Neutrophil (primary cell): ENCODE results near the gene TRIP4.
"Not testable (repeated sequence)": the region's sequence is repeated elsewhere in the genome, so short reads cannot be mapped to it uniquely, and the experiment has no call there.

Experiments used
- H3K27ac ChIP-seq: fragments of 200-600 bp; sonication (generic); 2 replicates; pipeline ENCODE4 v1.5.1; 2016; ENCODE audit warnings: mild to moderate bottlenecking, moderate library complexity
- H3K27me3 ChIP-seq: fragments of 200-600 bp; sonication (generic); 2 replicates; pipeline ENCODE4 v1.6.0; 2016; ENCODE audit warnings: mild to moderate bottlenecking
- H3K36me3 ChIP-seq: fragments of 200-600 bp; sonication (generic); 2 replicates; pipeline ENCODE4 v1.5.1; 2017
- H3K4me1 ChIP-seq, 2 experiments: fragments of 200-600 bp in 1 of 2; sonication (generic) in 1 of 2; 1 replicate in 1 of 2; 2 replicates in 1 of 2; pipeline versions ENCODE4 v1.5.1 to v1.6.1; 2013 to 2016; ENCODE audit warnings: low read depth in 1 of 2, low read length in 1 of 2, mild to moderate bottlenecking in 1 of 2, moderate library complexity in 1 of 2; ENCODE audit not compliant: control insufficient read depth in 1 of 2, insufficient read depth in 1 of 2
- H3K4me3 ChIP-seq, 2 experiments: fragments of 200-600 bp in 1 of 2; sonication (generic) in 1 of 2; 1 replicate in 1 of 2; 2 replicates in 1 of 2; pipeline ENCODE4 v1.5.1; 2013 to 2016; ENCODE audit warnings: low read depth in 1 of 2, low read length in 1 of 2, mild to moderate bottlenecking in 1 of 2, moderate library complexity in 1 of 2
- H3K9me3 ChIP-seq: fragments of 200-600 bp; sonication (generic); 2 replicates; pipeline ENCODE4 v1.5.1; 2016
- TF ChIP-seq, protein P1 (sequence below): fragments of 200-600 bp; sonication (generic); IDR thresholded peaks from 2 replicates; pipeline ENCODE4 v1.5.1; 2016; ENCODE audit warnings: antibody characterized with exemption

The TRIP4 gene

DNA sequence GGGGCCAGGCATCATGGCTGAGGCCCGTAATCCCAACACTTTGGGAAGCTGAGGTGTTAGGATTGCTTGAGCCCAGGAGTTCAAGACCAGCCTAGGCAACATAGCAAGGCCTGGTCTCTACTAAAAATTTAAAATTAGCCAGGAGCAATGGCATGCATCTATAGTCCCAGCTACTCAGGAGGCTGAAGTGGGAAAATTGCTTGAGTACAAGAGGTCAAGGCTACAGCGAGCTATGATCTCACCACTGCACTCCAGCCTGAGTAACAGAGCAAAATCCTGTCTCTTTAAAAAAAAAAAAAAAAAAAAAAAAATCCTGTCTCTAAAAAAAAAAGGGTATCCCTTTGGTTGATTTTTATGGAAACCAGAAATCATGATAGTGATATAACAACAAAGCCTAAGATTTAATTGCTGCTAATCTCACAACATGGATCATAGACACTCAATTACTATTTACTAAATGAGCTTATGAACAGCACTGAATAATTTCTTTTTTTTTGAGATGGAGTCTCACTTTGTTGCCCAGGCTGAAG, 18.5 kb upstream of the TRIP4 start:
- H3K9me3 ChIP-seq = no peaks in the 10 kb centered on the region
- no peak overlapping the region for H3K4me3 ChIP-seq
- TF ChIP-seq, protein P1, sequence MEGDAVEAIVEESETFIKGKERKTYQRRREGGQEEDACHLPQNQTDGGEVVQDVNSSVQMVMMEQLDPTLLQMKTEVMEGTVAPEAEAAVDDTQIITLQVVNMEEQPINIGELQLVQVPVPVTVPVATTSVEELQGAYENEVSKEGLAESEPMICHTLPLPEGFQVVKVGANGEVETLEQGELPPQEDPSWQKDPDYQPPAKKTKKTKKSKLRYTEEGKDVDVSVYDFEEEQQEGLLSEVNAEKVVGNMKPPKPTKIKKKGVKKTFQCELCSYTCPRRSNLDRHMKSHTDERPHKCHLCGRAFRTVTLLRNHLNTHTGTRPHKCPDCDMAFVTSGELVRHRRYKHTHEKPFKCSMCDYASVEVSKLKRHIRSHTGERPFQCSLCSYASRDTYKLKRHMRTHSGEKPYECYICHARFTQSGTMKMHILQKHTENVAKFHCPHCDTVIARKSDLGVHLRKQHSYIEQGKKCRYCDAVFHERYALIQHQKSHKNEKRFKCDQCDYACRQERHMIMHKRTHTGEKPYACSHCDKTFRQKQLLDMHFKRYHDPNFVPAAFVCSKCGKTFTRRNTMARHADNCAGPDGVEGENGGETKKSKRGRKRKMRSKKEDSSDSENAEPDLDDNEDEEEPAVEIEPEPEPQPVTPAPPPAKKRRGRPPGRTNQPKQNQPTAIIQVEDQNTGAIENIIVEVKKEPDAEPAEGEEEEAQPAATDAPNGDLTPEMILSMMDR = no peak
- H3K36me3 ChIP-seq = no peaks in the 10 kb centered on the region
- no peak overlapping the region for H3K27ac ChIP-seq
- peaks cover 4 to 8% of the 10 kb centered on the region in 2 experiments for H3K4me1 ChIP-seq
- no peaks in the 10 kb centered on the region for H3K27me3 ChIP-seq

DNA sequence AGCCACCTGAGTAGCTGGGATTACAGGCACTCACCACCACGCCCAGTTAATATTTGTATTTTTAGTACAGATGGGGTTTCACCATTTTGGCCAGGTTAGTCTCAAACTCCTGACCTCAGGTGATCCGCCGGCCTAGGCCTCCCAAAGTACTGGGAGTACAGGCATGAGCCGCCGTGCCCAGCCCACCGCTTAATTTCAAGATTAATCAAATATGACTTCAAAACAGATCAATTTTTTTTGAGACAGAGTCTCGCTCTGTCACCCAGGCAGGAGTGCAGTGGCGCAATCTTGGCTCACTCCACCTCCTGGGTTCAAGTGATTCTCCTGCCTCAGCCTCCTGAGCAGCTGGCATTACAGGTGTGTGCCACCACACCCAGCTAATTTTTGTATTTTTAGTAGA, 16.3 kb upstream of the TRIP4 start:
- not testable (repeated sequence) for H3K36me3 ChIP-seq, H3K27me3 ChIP-seq, H3K27ac ChIP-seq, H3K4me1 ChIP-seq, H3K9me3 ChIP-seq, H3K4me3 ChIP-seq

DNA sequence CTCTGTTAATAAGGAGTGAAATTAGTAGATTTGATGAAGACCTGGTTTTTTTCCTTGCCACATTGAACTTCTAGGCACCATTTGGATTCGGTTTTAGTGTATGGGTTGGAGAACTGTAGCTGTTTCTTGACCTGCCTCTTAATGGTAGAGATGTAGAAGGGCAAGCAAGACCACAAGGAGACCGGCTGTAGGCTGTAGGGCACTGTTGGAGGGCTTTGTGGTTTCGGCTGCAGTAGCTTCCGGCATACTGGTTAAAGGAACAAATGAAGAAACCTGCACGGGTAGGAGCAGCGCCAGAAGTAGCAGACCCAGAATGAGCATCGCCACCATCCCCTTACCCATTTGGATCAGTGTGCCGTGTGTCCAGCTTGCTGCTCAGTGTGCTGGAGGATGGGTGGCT, 14.3 kb upstream of the TRIP4 start:
- TF ChIP-seq, protein P1 = no peak
- H3K4me3 ChIP-seq = peak overlapping the region; percentile 19 to 23

DNA sequence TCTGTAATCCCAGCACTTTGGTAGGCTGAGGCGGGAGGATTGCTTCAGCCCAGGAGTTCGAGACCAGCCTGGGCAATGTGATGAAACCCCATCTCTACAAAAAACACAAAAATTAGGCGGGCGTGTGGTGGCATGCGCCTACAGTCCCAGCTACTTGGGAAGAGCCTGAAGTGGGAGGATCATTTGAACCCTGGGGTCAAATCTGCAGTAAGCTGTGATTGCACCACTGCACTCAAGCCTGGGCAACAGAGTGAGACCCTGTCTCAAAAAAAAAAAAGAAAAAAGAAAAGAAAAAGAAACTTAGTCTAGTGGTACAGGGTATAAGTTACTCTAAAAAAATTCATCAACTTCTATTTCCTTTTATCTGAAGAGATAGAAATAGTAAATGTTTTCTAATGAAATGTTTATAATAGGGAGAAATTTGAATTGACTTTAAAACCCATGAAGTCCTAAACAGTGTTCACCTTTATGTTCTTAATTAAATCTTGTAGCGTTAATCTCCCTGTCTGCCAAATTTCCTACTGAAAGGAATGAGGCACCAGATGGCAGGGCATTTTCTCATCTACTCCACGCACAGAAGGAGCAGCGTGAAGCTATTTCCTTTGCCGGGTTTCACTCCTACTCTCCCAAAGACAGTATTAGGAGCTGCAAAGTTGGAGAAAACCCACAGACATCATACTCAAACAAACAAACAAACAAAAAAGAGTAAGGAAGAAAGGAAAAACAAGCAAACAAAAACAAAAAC, 8.2 kb upstream of the TRIP4 start:
- Histone ChIP-seq H3K36me3 (no peaks in the 10 kb centered on the region), H3K4me1 (peaks cover 9 to 13% of the 10 kb centered on the region in 2 experiments), H3K9me3 (no peaks in the 10 kb centered on the region), H3K27me3 (no peaks in the 10 kb centered on the region), H3K27ac (no peak overlapping the region), H3K4me3 (no peak overlapping the region)
- TF ChIP-seq, protein P1 = no peak

More for the DNA sequence above, 14.3 kb upstream of the TRIP4 start:
- no peaks in the 10 kb centered on the region for H3K36me3 ChIP-seq
- H3K27me3 ChIP-seq = no peaks in the 10 kb centered on the region
- peak overlapping the region; percentile 47 for H3K27ac ChIP-seq
- H3K9me3 ChIP-seq = no peaks in the 10 kb centered on the region
- peaks cover 4 to 8% of the 10 kb centered on the region in 2 experiments for H3K4me1 ChIP-seq

DNA sequence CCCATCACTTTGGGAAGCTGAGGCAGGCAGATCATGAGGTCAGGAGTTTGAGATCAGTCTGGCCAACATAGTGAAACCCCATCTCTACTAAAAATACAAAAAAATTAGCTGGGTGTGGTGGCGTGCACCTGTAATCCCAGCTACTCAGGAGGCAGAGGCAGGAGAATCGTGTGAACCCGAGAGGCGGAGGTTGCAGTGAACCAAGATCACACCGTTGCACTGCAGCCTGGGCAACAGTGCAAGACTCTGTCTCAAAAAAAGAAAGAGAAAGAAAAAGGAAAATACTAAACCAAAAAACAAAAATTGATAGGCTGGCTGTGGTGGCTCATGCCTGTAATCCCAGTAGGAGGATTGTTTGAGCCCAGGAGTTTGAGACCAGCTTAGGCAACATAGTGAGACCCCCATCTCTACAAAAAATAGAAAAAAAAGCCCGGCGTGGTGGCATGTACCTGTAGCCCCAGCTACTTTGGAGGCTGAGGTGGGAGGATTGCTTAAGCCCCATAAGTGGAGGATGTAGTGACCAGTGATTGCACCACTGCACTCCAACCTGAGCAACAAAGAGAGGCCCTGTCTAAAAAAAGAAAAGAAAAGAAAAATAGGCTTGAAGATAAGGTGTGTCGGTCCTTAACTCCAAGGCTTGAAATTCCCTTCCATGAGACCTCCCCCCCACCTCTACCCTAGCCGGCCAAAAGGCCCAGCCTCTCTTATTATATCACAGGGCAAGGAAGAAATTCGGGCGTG, 7.3 kb upstream of the TRIP4 start:
- Histone ChIP-seq H3K4me3 (peak overlapping the region; percentile 68 to 78), H3K27ac (peak overlapping the region; percentile 66)

DNA sequence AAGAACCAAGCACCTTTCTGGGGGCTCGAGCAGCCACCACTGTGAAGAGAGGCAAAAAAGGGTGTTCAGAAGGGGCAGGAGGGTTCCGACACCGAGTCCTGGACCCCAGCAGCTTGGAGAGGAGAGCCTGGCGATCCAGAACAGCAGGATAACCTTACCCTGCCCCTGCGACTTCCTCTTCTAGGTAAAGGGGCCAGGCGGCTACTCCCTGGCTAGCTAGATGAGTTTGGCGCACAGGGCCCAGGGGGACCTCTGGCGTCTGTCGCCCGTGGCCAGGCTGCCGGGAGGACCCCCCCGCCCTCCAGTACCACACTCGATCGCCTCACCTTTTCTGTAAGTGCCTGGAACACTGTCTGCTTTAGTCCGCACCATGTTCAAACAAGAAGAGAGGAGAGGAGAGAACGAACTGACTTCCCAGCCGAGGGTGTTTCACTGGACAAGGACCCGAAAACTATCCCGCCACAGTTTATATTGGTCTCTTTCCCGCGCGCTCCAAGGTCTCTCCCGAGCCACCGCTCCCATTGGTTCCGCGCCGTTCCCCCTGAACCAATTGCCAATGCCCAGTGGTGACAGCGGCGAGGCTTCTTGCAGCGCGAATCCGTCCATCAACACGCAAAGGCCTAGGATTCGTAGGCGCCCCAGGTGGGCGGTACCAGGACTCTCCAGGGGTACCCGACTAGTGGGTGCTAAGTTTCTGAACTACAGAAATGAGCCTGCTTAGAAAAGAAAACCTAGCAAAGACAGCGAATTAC, 6.5 kb upstream of the TRIP4 start, which contains the start of gene PCLAF:
Gene PCLAF (minus strand): TSS at position 442 of the 752 bp plus-strand sequence. CDS start 70 bp downstream, at position 372.
- Histone ChIP-seq H3K4me1 (peaks cover 9 to 13% of the 10 kb centered on the region in 2 experiments), H3K36me3 (no peaks in the 10 kb centered on the region), H3K27ac (peak within 1 kb of the TSS; percentile 66), H3K9me3 (no peaks in the 10 kb centered on the region), H3K4me3 (peak within 1 kb of the TSS; percentile 68 to 78), H3K27me3 (no peaks in the 10 kb centered on the region)
- TF ChIP-seq, protein P1 = peak; percentile 16

More for the DNA sequence above, 7.3 kb upstream of the TRIP4 start:
- H3K27me3 ChIP-seq, H3K36me3 ChIP-seq, H3K9me3 ChIP-seq: not testable (repeated sequence)
- peaks cover 9 to 13% of the 10 kb centered on the region in 2 experiments for H3K4me1 ChIP-seq
